ENCODE results near the gene BATF. TPM values are rescaled to one million over a fixed set of nuclear protein-coding genes. Genes with fewer than 3 reads are reported as not detected.
"Not testable (repeated sequence)": the region's sequence is repeated elsewhere in the genome, so short reads cannot be mapped to it uniquely, and the experiment has no call there.

The BATF gene
- not detected for polyA plus RNA-seq (2013, experiment 1 of 2; ENCODE audit: insufficient read length)
- polyA plus RNA-seq (2013, experiment 2 of 2; ENCODE audit: insufficient read length): not detected

GRCh38 chr14:75522224-75522982 lies at the start of gene BATF:
Gene BATF (plus strand): TSS chr14:75522469. CDS start chr14:75522683, 214 bp downstream.
- no peak for DNase-seq

- not testable (repeated sequence) for DNase-seq
These were observed 48.1 kb upstream of the BATF start for GRCh38 chr14:75474127-75474526.

GRCh38 chr14:75476274-75476995 lies 45.8 kb upstream of the BATF start:
- peak; percentile 19 for DNase-seq

GRCh38 chr14:75477881-75478280 lies 44.4 kb upstream of the BATF start:
- DNase-seq: no peak

GRCh38 chr14:75479770-75480600 lies 42.3 kb upstream of the BATF start:
- DNase-seq: no peak

GRCh38 chr14:75482366-75482765 lies 39.9 kb upstream of the BATF start:
- DNase-seq: no peak

- DNase-seq: no peak
These were observed 37.4 kb upstream of the BATF start for GRCh38 chr14:75484711-75485429.

- DNase-seq: no peak
These were observed 36.0 kb upstream of the BATF start for GRCh38 chr14:75486318-75486717.

- no peak for DNase-seq
These were observed 35.1 kb upstream of the BATF start for GRCh38 chr14:75487155-75487671.

GRCh38 chr14:75489480-75489837 lies 32.8 kb upstream of the BATF start:
- DNase-seq: no peak

- DNase-seq: no peak
These were observed 30.8 kb upstream of the BATF start for GRCh38 chr14:75491376-75491978.

GRCh38 chr14:75492832-75493591 lies 29.3 kb upstream of the BATF start:
- no peak for DNase-seq

GRCh38 chr14:75493592-75494087 lies 28.6 kb upstream of the BATF start:
- no peak for DNase-seq

GRCh38 chr14:75494896-75495295 lies 27.4 kb upstream of the BATF start:
- DNase-seq: no peak

GRCh38 chr14:75495399-75495798 lies 26.9 kb upstream of the BATF start:
- DNase-seq: no peak

- no peak for DNase-seq
These were observed 26.4 kb upstream of the BATF start for GRCh38 chr14:75495882-75496281.

- no peak for DNase-seq
These were observed 25.5 kb upstream of the BATF start for GRCh38 chr14:75496755-75497154.

GRCh38 chr14:75497191-75497590 lies 25.1 kb upstream of the BATF start:
- DNase-seq: no peak

- no peak for DNase-seq
These were observed 24.6 kb upstream of the BATF start for GRCh38 chr14:75497701-75498100.

- no peak for DNase-seq
These were observed 23.0 kb upstream of the BATF start for GRCh38 chr14:75499084-75499875.
